GM18502 (cell line): Measurements from ENCODE around the gene ESF1.
A peak's percentile ranks its signal among the peaks of the same experiment; 100 is the strongest.
"Not testable (repeated sequence)": the region's sequence is repeated elsewhere in the genome, so short reads cannot be mapped to it uniquely, and the experiment has no call there.

ENCODE experiments used
- ATAC-seq: cut with Tn5 transposase; IDR thresholded peaks from one replicate; pipeline ENCODE4 v1.9.1; 2021; ENCODE audit warnings: mild to moderate bottlenecking; ENCODE audit not compliant: unreplicated experiment, poor library complexity

The ESF1 gene

DNA sequence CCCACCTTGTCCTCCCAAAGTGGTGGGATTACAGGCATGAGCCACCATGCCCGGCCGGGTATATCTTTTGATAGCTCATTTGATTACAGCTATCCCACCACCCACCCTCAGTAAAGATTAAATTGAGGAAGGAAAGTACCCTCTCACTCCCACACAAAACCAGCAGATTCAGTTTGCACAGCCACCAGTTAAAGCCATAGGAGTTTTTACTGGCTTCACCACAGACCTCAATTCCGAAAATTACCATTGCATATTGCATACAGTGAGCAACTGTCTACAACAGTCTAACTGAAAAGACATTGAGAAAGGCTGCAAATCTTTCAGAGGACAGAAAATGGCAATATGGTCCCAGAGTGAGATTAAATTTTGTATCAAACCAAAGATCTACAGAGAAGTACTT is 34.9 kb downstream of the ESF1 start:
- no peak for ATAC-seq

DNA sequence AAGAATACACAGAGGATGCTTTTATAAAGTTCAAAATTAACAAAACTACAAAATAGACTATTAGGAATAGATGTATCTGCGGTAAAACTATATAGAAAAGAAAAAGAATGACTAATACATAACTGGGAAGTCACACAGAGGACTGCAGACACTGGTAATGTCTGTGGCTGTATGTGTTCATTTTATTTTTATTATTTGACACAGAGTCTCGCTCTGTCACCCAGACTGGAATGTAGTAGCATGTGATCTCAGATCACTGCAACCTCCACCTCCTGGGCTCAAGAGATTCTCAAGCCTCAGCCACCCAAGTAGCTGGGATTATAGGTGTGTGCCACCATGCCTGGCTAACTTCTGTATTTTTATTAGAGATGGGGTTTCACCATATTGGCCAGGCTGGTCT is 38.9 kb downstream of the ESF1 start:
- ATAC-seq, result no peak

DNA sequence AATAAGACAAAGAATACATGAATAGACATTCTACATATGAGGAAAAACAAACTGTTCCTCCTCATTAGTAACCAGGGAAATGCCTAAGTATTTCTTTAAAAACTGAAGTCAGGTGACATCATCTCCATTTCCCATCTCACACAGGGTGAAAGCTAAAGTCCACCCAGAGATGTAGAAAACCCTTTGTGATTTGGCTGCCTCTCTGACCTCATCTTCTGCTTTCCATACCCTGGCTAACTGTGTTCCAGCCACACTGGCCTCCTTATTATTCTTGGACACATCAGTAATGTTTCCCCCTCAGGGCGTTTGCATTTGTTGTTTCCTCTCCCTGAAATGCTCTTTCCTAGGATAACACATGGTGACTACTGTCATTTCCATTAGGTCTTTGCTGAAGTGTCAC is 40.4 kb downstream of the ESF1 start:
- ATAC-seq, result no peak

DNA sequence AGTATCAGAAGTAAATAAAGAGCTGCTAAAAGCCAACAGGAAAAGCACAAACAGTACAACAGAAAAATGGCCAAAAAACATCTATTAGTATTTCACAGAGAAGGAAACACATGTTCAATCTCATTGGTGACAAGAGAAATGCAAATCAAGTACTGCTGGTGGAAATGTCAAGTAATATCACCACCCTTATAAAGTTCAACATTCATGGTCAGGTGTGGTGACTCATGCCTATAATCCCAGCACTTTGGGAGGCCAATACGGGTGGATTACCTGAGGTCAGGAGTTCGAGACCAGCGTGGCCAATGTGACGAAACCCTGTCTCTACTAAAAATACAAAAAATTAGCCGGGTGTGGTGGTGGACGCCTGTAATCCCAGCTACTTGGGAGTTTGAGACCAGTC is 42.8 kb downstream of the ESF1 start:
- no peak for ATAC-seq

DNA sequence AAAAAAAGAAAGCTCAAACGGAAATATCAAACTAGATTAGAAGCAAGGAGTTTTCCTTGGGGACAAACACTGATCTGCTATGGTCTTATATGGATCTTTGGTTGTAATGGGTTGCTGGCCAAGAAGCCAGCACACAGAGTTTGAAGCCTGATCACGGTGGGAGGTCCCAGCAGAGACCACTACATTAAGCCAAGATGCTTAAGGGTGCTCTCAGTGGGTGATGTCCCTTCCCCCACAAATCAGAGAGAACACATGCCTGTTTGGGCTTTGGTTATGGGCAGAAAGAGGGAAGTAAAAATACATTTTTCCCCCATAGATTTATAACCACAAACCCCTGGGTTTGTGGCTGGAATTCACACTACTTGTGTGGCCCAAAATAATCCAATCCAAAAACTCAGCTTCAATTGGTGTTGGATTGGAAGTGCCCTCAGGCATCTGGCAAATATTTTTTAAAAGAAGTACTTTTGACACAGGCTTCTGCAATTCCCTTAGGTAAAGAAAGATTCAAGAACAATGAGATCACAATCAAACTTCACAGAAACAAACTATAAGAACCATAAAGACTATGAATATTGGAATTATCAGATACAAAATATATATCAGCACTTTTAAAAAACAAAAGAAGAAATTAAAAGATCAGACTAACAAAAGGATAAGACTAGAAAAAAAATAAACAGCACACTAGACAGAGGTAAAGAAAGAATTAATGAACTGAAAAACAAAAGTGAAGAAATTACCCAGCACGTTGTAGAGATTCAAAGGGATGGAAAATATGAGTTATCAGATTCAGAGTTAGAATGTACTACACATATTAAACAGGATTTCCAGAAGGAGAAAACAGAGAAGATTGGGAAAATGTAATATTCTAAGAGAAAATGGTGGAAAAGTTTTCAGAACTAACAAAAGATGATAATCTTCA is 44.7 kb downstream of the ESF1 start:
- no peak for ATAC-seq

DNA sequence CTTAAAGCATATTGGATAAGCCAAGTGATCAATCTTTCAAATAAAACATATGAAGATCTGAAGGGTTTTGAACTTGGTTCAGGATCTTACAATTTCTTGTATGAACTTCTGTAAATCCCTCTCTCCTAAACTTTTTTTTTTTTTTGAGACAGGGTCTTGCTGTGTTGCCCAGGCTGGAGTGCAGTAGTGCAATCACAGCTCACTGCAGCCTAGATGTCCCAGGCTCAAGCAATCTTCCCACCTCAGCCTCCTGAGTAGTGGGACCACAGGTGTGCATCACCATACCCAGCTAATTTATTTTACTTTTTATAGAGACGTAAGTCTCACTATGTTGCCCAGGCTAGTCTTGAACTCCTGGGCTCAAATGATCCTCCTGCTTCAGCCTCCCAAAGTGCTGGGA is 46.5 kb downstream of the ESF1 start:
- not testable (repeated sequence) for ATAC-seq

DNA sequence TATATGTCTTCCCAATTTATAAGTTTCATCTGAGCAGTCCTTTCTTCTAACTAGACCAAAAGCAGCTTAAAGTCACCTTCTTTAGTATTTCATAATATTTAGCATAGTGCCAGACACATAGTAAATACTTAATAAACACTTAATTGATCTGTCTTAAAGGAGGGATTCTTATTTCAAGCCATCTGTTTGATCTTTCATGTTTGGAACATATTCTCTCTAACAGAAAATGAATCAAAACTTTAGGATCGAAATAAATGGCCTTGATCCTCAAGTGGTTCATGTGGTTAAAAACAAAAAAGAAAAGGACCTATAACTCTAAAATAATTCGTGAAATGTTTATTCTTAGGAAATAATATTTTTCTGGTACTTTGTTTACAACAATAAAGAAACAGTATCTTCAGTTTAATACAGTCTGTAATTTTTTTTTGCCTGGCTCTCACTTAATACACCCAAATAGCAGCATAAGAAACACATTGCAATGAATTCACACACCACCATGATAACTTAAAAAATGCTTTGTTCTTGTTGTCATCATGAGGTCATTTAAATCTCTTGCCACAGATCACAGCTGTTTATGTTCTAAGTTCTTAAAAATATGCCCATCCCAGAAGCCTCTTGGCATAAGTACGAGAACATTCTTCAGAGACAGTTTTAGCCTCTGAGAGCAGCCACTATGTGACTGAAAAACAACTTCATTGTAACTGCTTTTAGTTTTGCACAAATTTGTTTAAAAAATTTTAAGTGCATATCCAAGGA is 48.1 kb downstream of the ESF1 start:
- no peak for ATAC-seq

DNA sequence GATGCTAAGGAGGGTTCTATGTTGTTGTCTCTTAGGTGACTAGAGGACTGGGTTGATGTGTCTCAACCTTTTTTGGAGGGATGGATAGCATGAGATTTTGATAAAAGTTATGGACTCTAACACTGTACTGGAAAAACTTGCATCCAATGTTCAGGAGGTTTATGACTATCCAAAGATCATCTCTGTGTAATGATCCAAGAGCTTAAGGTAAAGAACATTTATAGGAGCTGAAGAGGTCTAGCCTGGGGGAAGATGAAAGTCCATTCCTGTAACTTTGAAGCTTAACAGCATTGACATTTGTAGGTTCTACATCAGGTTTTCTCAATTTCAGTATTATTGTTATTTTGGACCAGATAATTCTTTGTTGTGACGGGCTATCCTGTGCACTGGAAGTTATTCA is 48.9 kb downstream of the ESF1 start:
- no peak for ATAC-seq

DNA sequence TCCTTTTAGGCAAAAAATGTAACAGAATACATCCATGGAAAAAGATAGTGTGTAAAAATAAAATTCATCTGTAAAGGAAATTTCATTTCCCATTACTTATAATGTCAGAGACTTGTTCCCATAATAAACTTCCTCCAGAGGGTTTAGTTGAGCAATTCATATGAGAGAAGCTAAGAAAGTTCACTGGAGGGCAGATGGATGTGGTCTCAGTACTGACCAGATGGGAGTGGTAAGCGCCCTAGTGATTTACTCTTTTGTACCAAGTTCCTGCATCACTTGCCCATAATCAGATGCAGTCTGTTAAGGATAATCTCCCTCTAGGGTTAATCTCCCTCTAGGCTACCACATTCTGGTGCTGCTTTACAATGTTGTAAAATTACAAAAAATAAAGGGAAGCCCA is 61.7 kb downstream of the ESF1 start:
- no peak for ATAC-seq

DNA sequence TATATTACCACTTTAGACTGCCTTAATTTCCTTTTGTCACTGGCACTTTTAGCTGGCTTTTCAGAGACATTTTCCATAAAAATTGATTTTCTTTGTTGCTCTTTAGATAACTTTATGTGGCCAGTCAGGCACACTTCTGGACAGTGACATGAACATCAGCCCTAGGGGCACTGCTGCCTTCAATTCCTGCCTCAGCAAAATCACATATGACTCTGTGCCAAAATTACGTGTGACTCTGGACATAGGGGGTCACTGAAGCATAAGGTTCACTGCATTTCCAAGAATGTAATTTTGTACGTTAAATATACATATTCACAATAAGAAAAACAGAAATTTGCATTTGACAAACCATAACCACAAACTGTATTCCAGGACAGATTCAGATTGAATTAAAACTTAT is 66.5 kb downstream of the ESF1 start:
- ATAC-seq, result peak; percentile 44

DNA sequence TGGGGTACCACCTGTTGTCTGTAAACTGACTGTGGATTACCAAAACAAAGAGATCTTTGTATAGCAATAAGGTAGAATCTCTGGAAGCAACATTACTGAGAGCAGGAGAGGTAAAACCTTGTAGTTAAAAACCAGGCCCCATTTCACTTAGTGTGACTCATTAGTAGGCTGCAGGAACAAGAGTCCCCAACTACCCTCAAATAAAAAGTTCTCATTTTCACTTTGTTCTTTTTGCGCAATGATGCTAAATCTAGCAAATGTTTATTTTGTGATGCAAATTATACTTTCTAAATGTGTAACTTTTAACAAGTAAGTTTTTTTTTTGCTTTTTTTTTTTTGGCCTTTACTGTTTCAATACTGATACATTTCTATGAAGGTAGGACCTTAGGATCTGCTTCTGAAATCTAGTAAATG is 67.1 kb downstream of the ESF1 start:
- peak; percentile 94 for ATAC-seq

DNA sequence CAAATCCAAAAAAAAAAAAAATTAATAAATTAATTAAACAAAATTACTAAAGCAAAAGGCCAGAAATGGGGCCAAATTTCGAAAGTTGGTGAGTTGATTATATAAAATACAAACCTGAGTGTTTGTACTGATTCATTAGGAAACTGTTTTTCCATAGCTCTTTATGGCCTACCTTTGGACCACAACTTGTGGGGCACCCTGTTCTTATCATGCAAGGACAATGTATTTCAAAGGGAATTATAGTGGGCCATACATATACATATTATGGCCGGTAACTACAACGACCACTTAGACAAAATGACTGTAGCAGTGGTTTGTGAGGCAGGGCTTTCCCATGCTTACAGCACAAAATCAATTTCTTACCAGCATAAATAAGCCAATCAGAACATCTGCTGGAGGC is 69.5 kb downstream of the ESF1 start:
- no peak for ATAC-seq

DNA sequence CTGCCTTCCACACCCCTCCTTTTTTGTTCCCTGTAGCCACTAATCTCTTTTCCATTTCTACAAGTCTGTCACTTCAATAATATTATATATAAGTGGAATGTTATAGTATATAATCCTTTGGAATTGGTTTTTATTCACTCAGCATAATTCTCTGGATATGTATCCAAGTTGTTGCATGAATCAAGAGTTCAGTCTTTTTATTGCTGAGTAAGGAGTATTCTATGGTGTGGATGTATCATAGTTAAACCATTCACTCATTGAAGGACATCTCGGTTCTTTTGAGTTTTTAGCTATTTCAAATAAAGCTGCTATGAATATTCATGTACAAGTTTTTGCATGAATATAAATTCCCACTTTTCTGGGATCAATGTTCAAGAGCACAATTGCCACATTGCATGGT is 76.5 kb downstream of the ESF1 start:
- ATAC-seq, result no peak

DNA sequence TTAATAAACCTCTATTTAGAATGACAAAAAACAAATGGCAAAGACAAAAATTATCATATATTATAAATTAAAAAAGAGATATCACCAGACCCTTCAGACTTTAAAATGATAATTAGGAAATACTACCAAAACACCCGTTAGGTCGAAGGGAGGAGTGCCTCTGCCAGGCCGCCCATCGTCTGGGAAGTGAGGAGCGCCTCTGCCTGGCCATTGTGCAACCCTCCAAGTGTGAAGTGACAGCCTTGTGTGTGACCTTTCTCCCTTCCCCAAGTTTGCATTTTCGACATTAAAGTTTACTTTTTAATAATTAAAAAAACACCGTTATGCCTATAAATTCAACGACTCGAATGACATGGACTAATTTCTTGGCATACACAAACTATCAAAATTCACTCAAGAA is 81.5 kb downstream of the ESF1 start:
- ATAC-seq, result no peak

DNA sequence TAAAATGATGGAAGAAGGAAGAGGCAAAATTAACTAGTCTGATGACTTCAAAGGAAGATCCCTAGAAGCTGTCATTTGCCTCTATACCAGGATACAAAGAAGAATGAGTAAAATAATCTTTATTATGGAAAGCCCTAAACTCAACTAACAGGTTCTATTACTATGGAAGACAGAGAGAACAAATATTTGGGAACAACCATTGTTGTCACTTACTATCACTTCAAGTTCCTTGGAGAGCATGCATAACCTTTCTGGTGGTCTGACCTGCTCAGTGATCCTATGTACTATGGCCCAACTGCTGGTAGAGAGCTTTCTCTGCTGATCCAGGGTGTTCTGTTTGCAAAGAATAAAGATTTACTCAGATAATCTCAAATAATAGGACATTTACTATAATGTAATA is 83.2 kb downstream of the ESF1 start:
- ATAC-seq, result no peak

DNA sequence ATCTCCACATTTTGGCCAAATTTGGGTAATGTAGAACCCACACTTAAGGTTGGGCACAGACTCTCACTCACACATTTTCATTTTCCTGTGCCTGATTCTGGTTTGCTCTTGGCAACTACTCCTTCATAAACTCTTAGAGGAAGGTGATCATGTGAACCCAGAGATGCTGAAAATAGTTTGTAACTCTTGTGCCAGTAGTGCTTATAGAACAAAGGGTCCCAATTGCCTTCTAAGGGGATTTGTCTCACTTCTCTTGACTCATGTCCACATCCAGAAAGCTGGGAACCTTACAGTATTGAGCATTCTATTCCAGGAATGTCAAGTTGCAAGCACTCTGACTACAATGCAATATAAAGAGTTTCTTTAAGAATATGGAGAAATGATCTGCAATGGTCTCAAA is 84.0 kb downstream of the ESF1 start:
- ATAC-seq, result no peak

DNA sequence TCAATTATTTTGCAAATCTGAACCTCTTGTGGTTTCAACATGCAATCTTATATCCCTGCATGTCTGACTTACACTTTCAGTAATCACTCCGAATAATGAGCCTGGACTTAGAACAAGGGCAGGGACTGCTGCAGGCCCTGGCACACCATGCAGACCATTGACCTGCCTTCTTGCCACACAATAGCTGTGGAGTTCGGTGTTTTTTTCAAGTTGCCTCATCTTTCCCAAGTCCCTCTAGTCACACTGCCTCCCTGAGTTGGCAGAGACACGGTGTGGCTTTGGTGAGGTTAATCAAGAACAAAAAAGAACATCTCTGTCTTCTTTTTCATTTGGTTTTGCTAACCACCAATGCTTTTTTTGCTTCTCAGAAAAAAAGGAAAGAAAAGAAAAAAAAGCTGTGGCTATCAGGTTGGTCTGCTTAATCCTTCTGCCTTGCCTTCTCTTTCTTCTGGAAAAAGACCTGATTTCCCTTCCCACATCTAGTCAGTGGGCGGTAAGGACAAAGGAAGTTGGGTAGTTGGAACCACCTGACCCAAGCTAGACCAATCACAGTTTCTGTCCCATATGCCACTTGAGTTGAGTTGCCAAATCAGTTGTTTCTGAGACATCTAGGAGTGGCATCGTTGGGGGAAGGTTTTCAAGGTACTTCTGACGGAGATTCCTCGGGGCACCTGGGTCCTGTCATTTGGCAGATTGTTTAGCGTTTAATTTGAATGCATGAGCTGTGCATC is 90.1 kb downstream of the ESF1 start:
- no peak for ATAC-seq

DNA sequence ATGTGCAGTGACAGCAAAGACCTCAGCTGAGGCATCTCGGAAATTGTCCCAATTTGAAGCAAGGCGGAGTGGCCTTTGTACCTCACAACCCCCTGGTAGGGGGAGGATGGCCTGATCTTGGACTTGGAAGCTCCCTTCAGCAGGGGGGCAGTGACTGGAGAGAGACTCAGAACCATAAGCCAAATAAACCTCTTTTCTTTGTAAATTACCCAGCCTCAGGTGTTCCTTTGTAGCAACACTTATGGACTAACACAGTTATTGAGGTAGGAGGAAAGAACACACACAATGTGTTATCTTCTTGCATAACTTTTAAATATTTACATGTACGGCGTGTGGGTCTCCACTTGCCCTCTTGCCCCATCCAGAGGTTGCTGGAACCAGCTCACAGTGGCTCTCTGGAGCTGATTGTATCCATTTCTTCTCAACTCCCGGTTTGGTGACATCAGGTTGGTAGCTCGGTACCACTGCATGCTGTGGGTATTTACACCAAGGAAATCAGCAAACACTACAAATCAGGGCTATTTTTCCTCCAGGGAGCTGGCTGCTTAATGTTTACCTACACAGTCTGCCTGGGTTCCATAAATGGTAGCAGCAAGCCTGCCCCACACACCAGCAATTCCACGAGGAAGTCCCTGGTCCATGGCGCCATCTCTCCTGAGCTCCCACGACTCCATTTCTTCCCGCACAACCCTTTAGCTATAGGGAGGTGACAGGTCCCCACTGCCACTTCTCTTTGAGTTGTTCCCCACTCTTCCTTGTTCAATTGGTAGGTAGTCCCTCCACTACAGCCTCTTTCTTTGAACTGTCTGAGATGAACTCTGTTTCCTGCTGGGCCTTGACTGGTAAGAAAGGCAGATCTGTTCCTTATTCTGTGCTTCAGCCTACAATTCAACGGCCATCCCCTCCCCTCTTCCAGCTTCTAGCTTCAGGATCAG is 91.7 kb downstream of the ESF1 start:
- ATAC-seq, result no peak

DNA sequence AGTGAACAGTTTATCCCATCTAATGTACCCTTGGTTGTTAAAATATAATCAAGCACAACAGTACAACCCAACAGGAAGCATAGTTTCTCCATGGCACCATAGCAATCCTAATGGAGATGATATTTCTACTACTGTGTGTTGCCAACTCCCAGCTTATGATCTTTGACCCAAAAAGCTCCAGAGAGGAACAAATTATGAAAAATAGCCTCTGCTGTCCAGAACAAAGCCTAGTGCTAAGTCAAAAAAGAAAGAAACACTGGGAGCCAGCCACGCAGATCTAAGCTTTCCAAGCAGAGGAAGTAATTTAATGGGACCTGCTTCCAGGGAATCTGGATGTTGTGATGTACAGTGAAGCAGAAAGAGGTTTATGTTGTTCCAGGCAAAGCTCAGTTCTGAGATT is 93.8 kb downstream of the ESF1 start:
- no peak for ATAC-seq

DNA sequence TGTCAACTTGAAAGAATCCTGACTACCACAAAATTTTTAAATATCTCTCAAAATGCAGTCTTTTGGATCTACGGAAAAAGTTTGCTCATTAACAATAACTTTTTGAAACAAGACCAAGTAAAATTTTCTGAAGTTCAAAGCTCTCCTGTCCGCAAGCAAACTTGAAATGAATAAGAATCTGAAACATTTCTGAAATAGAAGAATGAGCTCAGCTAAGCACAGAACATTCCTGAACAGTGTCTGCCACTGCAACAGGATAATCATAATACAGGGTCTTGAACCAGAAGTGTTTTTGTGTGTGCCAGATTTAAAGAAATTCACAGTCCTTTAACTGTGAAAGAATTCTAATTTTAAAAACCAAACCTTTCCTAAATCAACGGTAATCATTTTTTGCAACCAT is 96.9 kb downstream of the ESF1 start:
- ATAC-seq, result no peak
